AG04449 (cell line): ENCODE measurements around the gene SLCO4C1.

Experiments
- CTCF ChIA-PET: fragments of 350-600 bp; formaldehyde crosslinking; extraction: SDS; loops from one replicate; lab custom pipeline; 2021; ENCODE audit warnings: antibody characterized with exemption; lab: Yijun Ruan, JAX
- POLR2A ChIA-PET: fragments of 400-600, 350-600 bp; formaldehyde crosslinking; extraction: SDS; loops from one replicate; lab custom pipeline; 2020; ENCODE audit warnings: antibody characterized with exemption, inconsistent platforms; lab: Yijun Ruan, JAX
- DNase-seq: peaks from one replicate; pipeline ENCODE4 v3.0.0-alpha.2; 2010; ENCODE audit warnings: low read depth, low spot score
- H3K4me3 ChIP-seq: 2 replicates; pipeline ENCODE4 v1.5.1; 2011; ENCODE audit warnings: low read depth, mild to moderate bottlenecking, control low read depth, low read length
- CTCF ChIP-seq: IDR thresholded peaks from one replicate; pipeline ENCODE4 v1.5.1; 2011; ENCODE audit warnings: mild to moderate bottlenecking, moderate library complexity, low read length, control low read depth, inconsistent platforms; ENCODE audit not compliant: insufficient read depth; ENCODE audit errors: missing control alignments

The SLCO4C1 gene

DNA sequence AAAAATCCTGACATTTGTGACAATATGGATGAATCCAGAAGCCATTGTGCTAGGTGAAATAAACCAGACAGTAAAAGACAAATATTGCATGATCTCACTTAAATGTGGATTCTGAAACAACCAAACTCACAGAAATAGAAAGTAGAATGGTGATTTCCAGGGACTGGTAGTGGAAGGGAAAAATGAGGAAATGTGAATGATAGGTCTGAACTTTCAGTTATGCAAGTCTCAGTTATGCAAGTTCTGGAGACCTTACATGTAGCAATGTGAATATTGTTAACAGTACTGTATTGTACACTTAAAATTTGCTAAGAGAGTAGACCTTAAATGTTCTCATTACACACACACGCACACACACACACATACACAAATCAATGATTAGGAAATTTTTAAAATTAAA is 84.9 kb downstream of the SLCO4C1 start:
- no peak overlapping the region for H3K4me3 ChIP-seq
- ChIA-PET POLR2A (no interaction called here), CTCF (no interaction called here)
- no peak for TF ChIP-seq CTCF
- DNase-seq, result no peak

DNA sequence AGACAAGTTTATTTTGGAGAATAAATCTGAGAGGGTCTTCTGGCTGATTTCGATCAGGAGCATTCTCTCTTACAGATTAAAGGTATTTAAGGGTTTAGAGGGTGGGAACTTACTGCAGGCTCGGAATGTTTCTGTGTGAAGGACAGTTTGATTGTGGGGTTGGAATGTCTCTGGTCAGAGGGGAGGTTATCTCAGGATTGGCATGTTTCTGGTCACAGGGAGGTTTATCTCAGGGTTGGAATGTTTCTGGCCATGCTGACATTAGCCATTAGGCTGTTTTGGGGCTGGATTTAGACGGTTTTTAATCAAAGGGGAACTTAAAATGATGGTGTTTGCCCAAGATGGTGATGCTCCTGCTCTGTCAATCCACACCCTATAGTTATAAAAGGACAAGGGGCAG is 95.2 kb downstream of the SLCO4C1 start:
- TF ChIP-seq CTCF, result no peak
- CTCF ChIA-PET, result no interaction called here
- POLR2A ChIA-PET, result no interaction called here
- no peak for DNase-seq
- H3K4me3 ChIP-seq, result no peak overlapping the region

GRCh38 chr5:102196481-102196880 is 99.6 kb downstream of the SLCO4C1 start:
- DNase-seq, result no peak
- TF ChIP-seq CTCF, result no peak
- H3K4me3 ChIP-seq, result no peak overlapping the region
- POLR2A ChIA-PET, result no interaction called here
- CTCF ChIA-PET, result no interaction called here
